PC-3 (cell line): ENCODE measurements around the gene CEP76.

ENCODE experiments used
- EZH2 ChIP-seq: fragments of 300-600 bp; sonication (generic); IDR thresholded peaks from one replicate; pipeline ENCODE4 v1.6.1; 2017; ENCODE audit warnings: antibody characterized with exemption, mild to moderate bottlenecking, low read length; ENCODE audit not compliant: unreplicated experiment
- TF ChIP-seq, protein P1 (sequence below): fragments of 300-600 bp; sonication (generic); conservative IDR thresholded peaks from 2 replicates; pipeline ENCODE4 v1.5.1; 2017; ENCODE audit warnings: antibody characterized with exemption, low read depth, mild to moderate bottlenecking, low read length

DNA sequence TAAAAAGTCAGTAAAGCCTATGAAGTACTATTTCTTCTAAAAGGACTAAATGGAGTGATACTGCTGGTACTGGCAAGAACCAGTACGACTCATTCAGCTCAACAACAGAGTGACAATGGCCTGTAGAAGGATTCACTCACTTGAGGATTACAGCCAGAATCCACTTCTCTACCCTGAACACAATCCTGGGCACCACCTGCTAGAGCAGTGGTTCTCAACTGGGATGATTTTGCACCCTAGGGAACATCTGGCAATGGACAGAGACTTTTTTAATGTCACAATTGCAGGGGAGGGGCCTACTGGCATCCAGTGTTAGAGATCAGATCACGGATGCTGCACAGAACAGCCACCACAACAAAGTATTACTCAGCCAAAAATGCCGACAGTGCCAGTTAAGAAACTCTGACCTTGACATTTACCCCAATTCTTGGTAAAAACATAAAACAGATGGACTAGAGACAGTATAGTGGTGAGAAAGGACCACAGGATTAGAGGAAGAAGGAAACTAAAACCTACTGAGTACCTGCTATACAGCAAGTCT, 49.6 kb downstream of the CEP76 start:
- TF ChIP-seq, protein P1, sequence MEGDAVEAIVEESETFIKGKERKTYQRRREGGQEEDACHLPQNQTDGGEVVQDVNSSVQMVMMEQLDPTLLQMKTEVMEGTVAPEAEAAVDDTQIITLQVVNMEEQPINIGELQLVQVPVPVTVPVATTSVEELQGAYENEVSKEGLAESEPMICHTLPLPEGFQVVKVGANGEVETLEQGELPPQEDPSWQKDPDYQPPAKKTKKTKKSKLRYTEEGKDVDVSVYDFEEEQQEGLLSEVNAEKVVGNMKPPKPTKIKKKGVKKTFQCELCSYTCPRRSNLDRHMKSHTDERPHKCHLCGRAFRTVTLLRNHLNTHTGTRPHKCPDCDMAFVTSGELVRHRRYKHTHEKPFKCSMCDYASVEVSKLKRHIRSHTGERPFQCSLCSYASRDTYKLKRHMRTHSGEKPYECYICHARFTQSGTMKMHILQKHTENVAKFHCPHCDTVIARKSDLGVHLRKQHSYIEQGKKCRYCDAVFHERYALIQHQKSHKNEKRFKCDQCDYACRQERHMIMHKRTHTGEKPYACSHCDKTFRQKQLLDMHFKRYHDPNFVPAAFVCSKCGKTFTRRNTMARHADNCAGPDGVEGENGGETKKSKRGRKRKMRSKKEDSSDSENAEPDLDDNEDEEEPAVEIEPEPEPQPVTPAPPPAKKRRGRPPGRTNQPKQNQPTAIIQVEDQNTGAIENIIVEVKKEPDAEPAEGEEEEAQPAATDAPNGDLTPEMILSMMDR, result no peak
- no peak for TF ChIP-seq EZH2
